ENCODE results near the gene HAUS5.
"Not testable (repeated sequence)": the region's sequence is repeated elsewhere in the genome, so short reads cannot be mapped to it uniquely, and the experiment has no call there.

The HAUS5 gene

GRCh38 chr19:35582760-35583159 is 29.8 kb upstream of the HAUS5 start:
- DNase-seq (ENCODE audit: low read depth, low spot score): no peak
- no peaks in the 10 kb centered on the region for H3K36me3 ChIP-seq (ENCODE audit: control insufficient read depth, insufficient read depth, low read length)
- H3K27me3 ChIP-seq (ENCODE audit: control insufficient read depth, insufficient read depth, low read length): no peaks in the 10 kb centered on the region
- no peaks in the 10 kb centered on the region for H3K4me1 ChIP-seq (ENCODE audit: control insufficient read depth, insufficient read depth, low read length)
- WGBS (ENCODE audit: insufficient coverage, insufficient read length): no CpG with 5 or more reads among the region's 1 CpG
- H3K27ac ChIP-seq (ENCODE audit: low read length): no peak overlapping the region
- no peaks in the 10 kb centered on the region; the same call in 1 of the 2 replicates for H3K9me3 ChIP-seq (ENCODE audit: control insufficient read depth, insufficient read depth, low read length)
- no peak overlapping the region for H3K4me3 ChIP-seq (ENCODE audit: low read length)

- DNase-seq (ENCODE audit: low read depth, low spot score): peak; percentile 31
- WGBS (ENCODE audit: insufficient coverage, insufficient read length): no CpG with 5 or more reads among the region's 16 CpGs
- no peaks in the 10 kb centered on the region for H3K4me1 ChIP-seq (ENCODE audit: control insufficient read depth, insufficient read depth, low read length)
- H3K36me3 ChIP-seq (ENCODE audit: control insufficient read depth, insufficient read depth, low read length): no peaks in the 10 kb centered on the region
- no peaks in the 10 kb centered on the region for H3K27me3 ChIP-seq (ENCODE audit: control insufficient read depth, insufficient read depth, low read length)
- H3K9me3 ChIP-seq (ENCODE audit: control insufficient read depth, insufficient read depth, low read length): no peaks in the 10 kb centered on the region
- no peak within 1 kb of the TSS for H3K4me3 ChIP-seq (ENCODE audit: low read length)
- no peak within 1 kb of the TSS for H3K27ac ChIP-seq (ENCODE audit: low read length)
Measured at GRCh38 chr19:35585848-35586247, 26.7 kb upstream of the HAUS5 start, which contains the start of gene PMIS2. PMIS2 (plus strand) TSS chr19:35586173; CDS start chr19:35586260, 87 bp downstream.

DNA sequence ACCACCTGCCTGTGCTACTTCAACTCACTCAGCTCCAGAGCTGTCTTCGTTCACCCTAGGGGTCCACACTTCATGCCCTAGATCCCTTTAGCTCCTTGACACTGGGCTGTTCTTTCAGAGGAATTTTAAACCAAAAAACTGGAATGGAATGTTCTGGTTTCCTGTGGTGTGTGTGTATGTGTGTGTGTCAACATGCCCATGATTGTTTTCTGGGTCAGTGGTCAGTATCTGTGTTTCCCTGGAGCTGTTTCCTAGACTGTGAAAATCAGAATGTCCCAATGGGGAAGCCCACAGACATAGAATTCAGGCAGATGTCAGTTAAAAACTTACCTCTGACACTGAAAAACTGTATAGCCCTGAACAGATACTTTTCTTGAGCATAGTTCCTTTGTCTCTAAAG is 25.2 kb upstream of the HAUS5 start:
- H3K27me3 ChIP-seq (ENCODE audit: control insufficient read depth, insufficient read depth, low read length): no peaks in the 10 kb centered on the region
- no peaks in the 10 kb centered on the region for H3K4me1 ChIP-seq (ENCODE audit: control insufficient read depth, insufficient read depth, low read length)
- no peaks in the 10 kb centered on the region for H3K9me3 ChIP-seq (ENCODE audit: control insufficient read depth, insufficient read depth, low read length)
- H3K36me3 ChIP-seq (ENCODE audit: control insufficient read depth, insufficient read depth, low read length): no peaks in the 10 kb centered on the region
- H3K27ac ChIP-seq (ENCODE audit: low read length): no peak overlapping the region
- DNase-seq (ENCODE audit: low read depth, low spot score): no peak
- no peak overlapping the region for H3K4me3 ChIP-seq (ENCODE audit: low read length)
- no CpG with 5 or more reads among the region's 1 CpG for WGBS (ENCODE audit: insufficient coverage, insufficient read length)

DNA sequence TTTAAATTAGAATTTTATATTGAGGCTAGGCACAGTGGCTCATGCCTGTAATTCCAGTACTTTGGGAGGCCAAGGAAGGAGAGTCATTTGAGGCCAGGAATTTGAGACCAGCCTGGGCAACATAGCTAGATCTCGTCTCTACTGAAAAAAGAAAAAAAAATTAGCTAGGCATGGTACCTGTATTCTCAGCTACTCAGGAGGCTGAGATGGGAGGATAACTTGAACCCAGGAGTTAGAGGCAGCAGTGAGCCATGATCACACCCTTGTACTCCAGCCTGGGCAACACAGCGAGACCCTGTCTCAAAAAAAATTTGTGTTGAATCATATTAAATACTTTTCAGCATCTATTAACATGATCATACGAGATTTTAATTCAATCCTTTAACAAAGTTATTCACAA is 21.7 kb upstream of the HAUS5 start:
- H3K27ac ChIP-seq (ENCODE audit: low read length): no peak overlapping the region
- no peaks in the 10 kb centered on the region for H3K36me3 ChIP-seq (ENCODE audit: control insufficient read depth, insufficient read depth, low read length)
- H3K4me3 ChIP-seq (ENCODE audit: low read length): no peak overlapping the region
- H3K27me3 ChIP-seq (ENCODE audit: control insufficient read depth, insufficient read depth, low read length): no peaks in the 10 kb centered on the region
- H3K9me3 ChIP-seq (ENCODE audit: control insufficient read depth, insufficient read depth, low read length): no peaks in the 10 kb centered on the region
- no peak for DNase-seq (ENCODE audit: low read depth, low spot score)
- no peaks in the 10 kb centered on the region for H3K4me1 ChIP-seq (ENCODE audit: control insufficient read depth, insufficient read depth, low read length)
- no CpG with 5 or more reads among the region's 3 CpGs for WGBS (ENCODE audit: insufficient coverage, insufficient read length)

DNA sequence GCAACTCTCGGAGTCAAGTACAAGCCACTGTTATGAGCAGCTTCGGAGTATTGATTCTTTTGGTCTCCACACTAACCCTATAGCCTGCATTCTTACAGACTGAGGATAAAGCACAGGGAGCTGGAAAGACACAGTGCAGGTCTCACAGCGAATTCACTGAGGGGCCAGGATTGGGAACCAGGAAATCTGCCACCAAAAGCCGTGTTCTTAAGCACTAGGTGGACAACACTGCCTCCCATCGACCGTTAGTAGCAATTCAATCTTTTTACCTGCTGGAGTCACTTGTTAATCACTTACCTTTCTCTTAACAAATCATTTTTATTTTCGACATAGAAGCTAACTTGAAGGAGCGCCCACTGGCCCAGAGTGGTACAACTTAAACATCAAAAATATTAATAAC is 20.3 kb upstream of the HAUS5 start:
- no peaks in the 10 kb centered on the region for H3K9me3 ChIP-seq (ENCODE audit: control insufficient read depth, insufficient read depth, low read length)
- H3K4me3 ChIP-seq (ENCODE audit: low read length): no peak overlapping the region
- DNase-seq (ENCODE audit: low read depth, low spot score): peak; percentile 68
- H3K27me3 ChIP-seq (ENCODE audit: control insufficient read depth, insufficient read depth, low read length): no peaks in the 10 kb centered on the region
- no peaks in the 10 kb centered on the region for H3K36me3 ChIP-seq (ENCODE audit: control insufficient read depth, insufficient read depth, low read length)
- no peak overlapping the region for H3K27ac ChIP-seq (ENCODE audit: low read length)
- H3K4me1 ChIP-seq (ENCODE audit: control insufficient read depth, insufficient read depth, low read length): no peaks in the 10 kb centered on the region
- no CpG with 5 or more reads among the region's 8 CpGs for WGBS (ENCODE audit: insufficient coverage, insufficient read length)

GRCh38 chr19:35595026-35595425 is 17.5 kb upstream of the HAUS5 start:
- H3K4me1 ChIP-seq (ENCODE audit: control insufficient read depth, insufficient read depth, low read length); H3K4me3 ChIP-seq (ENCODE audit: low read length); DNase-seq (ENCODE audit: low read depth, low spot score); H3K27me3 ChIP-seq (ENCODE audit: control insufficient read depth, insufficient read depth, low read length); H3K9me3 ChIP-seq (ENCODE audit: control insufficient read depth, insufficient read depth, low read length); H3K27ac ChIP-seq (ENCODE audit: low read length); H3K36me3 ChIP-seq (ENCODE audit: control insufficient read depth, insufficient read depth, low read length): not testable (repeated sequence)
- WGBS (ENCODE audit: insufficient coverage, insufficient read length): no CpG with 5 or more reads among the region's 3 CpGs

DNA sequence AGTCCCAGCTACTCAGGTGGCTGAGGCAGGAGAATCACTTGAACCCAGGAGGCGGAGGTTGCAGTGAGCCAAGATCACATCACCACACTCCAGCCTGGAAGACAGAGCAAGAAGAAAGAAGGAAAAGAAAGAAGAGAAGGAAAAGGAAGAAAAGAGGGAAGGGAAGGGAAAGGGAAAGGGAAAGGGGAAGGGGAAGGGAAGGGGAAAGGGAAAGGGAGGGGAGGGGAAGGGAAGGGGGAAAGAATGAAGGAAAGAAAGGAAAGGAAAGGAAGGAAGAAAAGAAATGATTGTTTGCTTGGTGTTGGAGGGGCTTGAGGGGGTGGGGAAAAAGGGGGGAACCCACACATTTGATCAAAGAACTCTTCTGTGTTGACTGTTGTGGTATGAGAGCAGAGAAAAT is 16.6 kb upstream of the HAUS5 start:
- no peak for DNase-seq (ENCODE audit: low read depth, low spot score)
- Histone ChIP-seq H3K36me3 (ENCODE audit: control insufficient read depth, insufficient read depth, low read length) (no peaks in the 10 kb centered on the region), H3K4me3 (ENCODE audit: low read length) (no peak overlapping the region), H3K27ac (ENCODE audit: low read length) (no peak overlapping the region), H3K27me3 (ENCODE audit: control insufficient read depth, insufficient read depth, low read length) (no peaks in the 10 kb centered on the region), H3K4me1 (ENCODE audit: control insufficient read depth, insufficient read depth, low read length) (no peaks in the 10 kb centered on the region; the same call in 1 of the 2 replicates), H3K9me3 (ENCODE audit: control insufficient read depth, insufficient read depth, low read length) (no peaks in the 10 kb centered on the region)
- no CpG with 5 or more reads among the region's 1 CpG for WGBS (ENCODE audit: insufficient coverage, insufficient read length)

- H3K36me3 ChIP-seq (ENCODE audit: control insufficient read depth, insufficient read depth, low read length): no peaks in the 10 kb centered on the region
- no peaks in the 10 kb centered on the region for H3K9me3 ChIP-seq (ENCODE audit: control insufficient read depth, insufficient read depth, low read length)
- no peaks in the 10 kb centered on the region for H3K27me3 ChIP-seq (ENCODE audit: control insufficient read depth, insufficient read depth, low read length)
- H3K4me1 ChIP-seq (ENCODE audit: control insufficient read depth, insufficient read depth, low read length): no peaks in the 10 kb centered on the region; the same call in 1 of the 2 replicates
- DNase-seq (ENCODE audit: low read depth, low spot score): no peak
- no CpG with 5 or more reads among the region's 4 CpGs for WGBS (ENCODE audit: insufficient coverage, insufficient read length)
- H3K27ac ChIP-seq (ENCODE audit: low read length): no peak overlapping the region
- no peak overlapping the region for H3K4me3 ChIP-seq (ENCODE audit: low read length)
Measured at GRCh38 chr19:35596366-35596999, 16.1 kb upstream of the HAUS5 start.

DNA sequence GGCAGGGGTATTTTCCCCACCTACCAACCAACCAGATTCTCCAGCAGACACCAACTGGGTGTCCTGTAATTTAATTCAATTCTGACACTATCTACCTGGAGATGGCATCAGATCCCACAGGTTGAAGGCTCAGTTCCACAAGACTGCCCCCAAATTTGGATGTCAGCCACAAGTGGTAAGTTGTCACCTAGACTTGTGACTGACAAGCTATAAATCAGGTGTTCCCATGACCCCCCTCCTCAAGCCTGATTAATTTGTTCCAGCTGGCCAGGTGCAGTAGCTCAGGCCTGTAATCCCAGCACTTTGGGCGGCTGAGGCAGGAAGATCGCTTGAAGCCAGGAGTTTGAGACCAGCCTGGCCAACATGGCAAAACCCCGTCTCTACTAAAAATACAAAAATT is 10.6 kb upstream of the HAUS5 start:
- no peak overlapping the region for H3K27ac ChIP-seq (ENCODE audit: low read length)
- no CpG with 5 or more reads among the region's 3 CpGs for WGBS (ENCODE audit: insufficient coverage, insufficient read length)
- H3K9me3 ChIP-seq (ENCODE audit: control insufficient read depth, insufficient read depth, low read length): no peaks in the 10 kb centered on the region; the same call in 1 of the 2 replicates
- H3K4me1 ChIP-seq (ENCODE audit: control insufficient read depth, insufficient read depth, low read length): no peaks in the 10 kb centered on the region; the same call in 1 of the 2 replicates
- H3K27me3 ChIP-seq (ENCODE audit: control insufficient read depth, insufficient read depth, low read length): no peaks in the 10 kb centered on the region
- no peak overlapping the region for H3K4me3 ChIP-seq (ENCODE audit: low read length)
- DNase-seq (ENCODE audit: low read depth, low spot score): no peak
- no peaks in the 10 kb centered on the region for H3K36me3 ChIP-seq (ENCODE audit: control insufficient read depth, insufficient read depth, low read length)

DNA sequence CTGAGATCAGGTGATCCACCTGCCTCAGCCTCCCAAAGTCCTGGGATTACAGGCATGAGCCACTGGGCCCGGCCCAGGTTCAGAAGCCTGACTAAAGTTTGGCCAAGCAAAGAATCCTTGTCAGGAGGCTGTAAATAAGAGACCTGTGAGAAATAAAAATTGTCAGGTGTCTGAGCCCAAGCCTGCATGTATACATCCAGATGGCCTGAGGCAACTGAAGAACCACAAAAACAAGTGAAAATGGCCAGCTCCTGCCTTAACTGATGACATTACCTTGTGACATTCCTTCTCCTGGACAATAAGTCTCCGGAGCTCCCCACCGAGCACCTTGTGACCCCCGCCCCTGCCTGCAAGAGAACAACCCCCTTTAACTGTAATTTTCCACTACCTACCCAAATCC is 8.1 kb upstream of the HAUS5 start:
- H3K4me3 ChIP-seq (ENCODE audit: low read length); H3K36me3 ChIP-seq (ENCODE audit: control insufficient read depth, insufficient read depth, low read length); H3K4me1 ChIP-seq (ENCODE audit: control insufficient read depth, insufficient read depth, low read length); H3K27me3 ChIP-seq (ENCODE audit: control insufficient read depth, insufficient read depth, low read length); DNase-seq (ENCODE audit: low read depth, low spot score); H3K9me3 ChIP-seq (ENCODE audit: control insufficient read depth, insufficient read depth, low read length); H3K27ac ChIP-seq (ENCODE audit: low read length): not testable (repeated sequence)
- WGBS (ENCODE audit: insufficient coverage, insufficient read length): no CpG with 5 or more reads among the region's 4 CpGs

DNA sequence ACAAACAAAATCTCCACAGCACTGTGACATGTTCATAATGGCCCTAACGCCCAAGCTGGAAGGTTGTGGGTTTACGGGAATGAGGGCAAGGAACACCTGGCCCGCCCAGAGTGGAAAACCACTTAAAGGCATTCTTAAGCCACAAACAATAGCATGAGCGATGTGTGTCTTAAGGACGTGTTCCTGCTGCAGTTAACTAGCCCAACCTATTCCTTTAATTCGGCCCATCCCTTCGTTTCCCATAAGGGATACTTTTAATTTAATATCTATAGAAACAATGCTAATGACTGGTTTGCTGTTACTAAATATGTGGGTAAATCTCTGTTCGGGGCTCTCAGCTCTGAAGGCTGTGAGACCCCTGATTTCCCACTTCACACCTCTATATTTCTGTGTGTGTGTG is 5.4 kb upstream of the HAUS5 start:
- DNase-seq (ENCODE audit: low read depth, low spot score); H3K4me1 ChIP-seq (ENCODE audit: control insufficient read depth, insufficient read depth, low read length); H3K27ac ChIP-seq (ENCODE audit: low read length); H3K4me3 ChIP-seq (ENCODE audit: low read length); H3K9me3 ChIP-seq (ENCODE audit: control insufficient read depth, insufficient read depth, low read length); H3K27me3 ChIP-seq (ENCODE audit: control insufficient read depth, insufficient read depth, low read length); H3K36me3 ChIP-seq (ENCODE audit: control insufficient read depth, insufficient read depth, low read length): not testable (repeated sequence)
- no CpG with 5 or more reads among the region's 8 CpGs for WGBS (ENCODE audit: insufficient coverage, insufficient read length)
